Esophagus mucosa (tissue), 1 donor: Measurements from ENCODE around the gene PCDH9. TPM values are rescaled to one million over a fixed set of nuclear protein-coding genes. Genes with fewer than 3 reads are reported as not detected.
"Not testable (repeated sequence)": the region's sequence is repeated elsewhere in the genome, so short reads cannot be mapped to it uniquely, and the experiment has no call there.

Experiments
- ATAC-seq: fragments of 200-7000 bp; cut with Tn5 transposase; one replicate; pipeline ENCODE4 v1.9.1; 2020
- total RNA-seq: library from RNA; stranded (reverse); gene quantifications from one replicate; pipeline ENCODE4 v1.2.4, GENCODE V29; 2023
- donor health status: DM: yes; HTN: yes; CAD: no.

Gene PCDH9
- total RNA-seq, 1 donor from 2014 or later, result 0.08 TPM

GRCh38 chr13:66821551-66821950 is 408.6 kb downstream of the PCDH9 start:
- no peak for ATAC-seq

DNA sequence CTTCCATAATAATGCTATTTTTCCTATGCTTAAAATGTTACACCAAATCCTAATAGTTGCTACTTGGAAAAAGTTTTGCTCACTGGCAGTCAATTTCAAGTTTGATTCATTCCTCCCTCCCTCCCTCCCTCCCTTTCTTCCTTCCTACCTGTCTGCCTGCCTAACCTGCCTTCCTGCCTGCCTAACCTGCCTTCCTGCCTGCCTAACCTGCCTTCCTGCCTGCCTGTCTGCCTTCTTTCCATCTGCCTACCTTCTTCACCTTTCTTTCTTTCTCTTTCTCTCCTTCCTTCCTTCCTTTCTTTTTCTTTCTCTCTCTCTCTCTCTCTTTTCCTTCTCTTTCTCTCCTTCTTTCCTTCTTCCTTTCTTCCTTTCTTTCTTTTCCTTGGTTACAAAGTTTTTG is 418.7 kb downstream of the PCDH9 start:
- no peak for ATAC-seq

- ATAC-seq, result no peak
Observed at GRCh38 chr13:66809485-66809884, 420.7 kb downstream of the PCDH9 start.

GRCh38 chr13:66807251-66807650 is 422.9 kb downstream of the PCDH9 start:
- no peak for ATAC-seq

DNA sequence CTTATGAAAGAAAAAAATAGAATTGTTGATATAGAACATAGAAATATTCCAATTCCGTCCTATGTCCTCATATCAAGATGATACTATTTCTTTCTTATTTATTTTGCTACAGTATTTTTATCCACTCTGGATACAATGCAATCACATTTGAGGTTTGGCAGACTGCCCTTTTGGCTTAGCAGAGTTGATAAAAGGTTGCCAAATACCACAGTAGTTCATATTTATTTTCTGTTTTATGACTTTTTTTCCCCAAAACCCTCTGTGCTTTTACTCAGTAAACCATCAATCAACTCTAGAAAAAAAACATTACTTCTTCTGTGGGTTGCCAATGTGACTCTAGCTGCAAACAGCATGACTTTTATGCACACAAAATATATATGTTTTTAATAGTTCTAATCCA is 424.5 kb downstream of the PCDH9 start:
- no peak for ATAC-seq

DNA sequence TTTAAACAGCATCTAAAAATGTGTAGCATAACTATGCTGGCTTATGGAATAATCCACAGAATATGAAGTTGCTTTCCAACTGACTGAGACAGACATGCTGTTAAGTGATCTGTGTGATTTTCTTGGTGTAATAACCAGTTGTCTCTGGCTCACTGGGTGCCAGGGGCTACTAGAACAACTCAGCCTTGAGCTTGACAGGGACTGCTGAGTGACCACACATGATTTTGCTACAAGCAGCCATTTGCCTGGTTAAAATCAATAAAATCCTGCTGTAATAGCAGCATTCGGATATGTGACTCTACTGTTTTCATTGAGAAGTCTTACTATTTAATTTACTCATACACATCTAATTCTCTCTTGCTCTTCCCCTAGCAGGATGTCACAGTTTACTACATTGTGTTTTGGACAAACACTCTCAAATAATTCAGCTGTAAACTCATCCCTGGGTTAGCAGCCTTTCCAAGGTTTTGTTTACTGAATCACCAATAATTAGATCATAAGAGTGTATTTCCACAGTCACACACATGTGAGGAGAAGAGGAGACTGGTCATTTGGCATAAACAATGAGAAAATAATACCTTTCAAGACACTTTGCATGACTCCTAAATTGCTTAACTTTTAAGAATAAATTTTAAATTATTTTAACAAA is 426.2 kb downstream of the PCDH9 start:
- no peak for ATAC-seq

- ATAC-seq, result no peak
Observed at GRCh38 chr13:66803013-66803807, 426.9 kb downstream of the PCDH9 start.

- no peak for ATAC-seq
Observed at GRCh38 chr13:66795636-66796035, 434.5 kb downstream of the PCDH9 start.

DNA sequence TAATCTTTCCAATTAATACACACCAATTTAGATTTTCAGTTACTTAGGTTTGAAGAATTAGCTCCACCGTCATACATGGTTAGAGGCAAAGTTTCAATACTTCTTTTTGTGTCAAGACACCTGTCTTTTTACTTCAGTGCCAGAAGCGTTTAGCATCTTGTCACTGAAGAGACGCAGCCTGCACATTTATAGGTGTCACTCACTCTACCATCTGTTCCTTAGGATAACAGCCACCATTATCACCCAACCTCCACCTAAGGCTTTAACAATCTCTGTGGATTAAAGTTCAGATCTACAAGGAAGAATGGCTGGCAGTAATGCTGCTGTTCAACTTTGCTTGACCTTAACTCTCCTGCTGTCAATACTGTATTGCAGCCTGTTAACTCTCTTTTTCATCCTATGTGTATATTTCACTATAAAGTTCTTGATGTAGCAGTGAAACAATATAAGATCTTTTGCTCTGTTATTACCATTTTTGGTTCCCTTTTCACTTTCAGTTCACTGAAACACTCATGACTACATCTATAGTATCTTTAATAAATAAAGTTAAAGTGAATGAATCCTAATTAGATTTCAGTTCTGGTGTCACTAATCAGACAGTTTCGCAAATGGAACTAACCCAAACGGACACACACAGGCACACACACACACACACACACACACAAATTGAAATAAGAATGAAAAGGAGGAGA is 435.6 kb downstream of the PCDH9 start:
- ATAC-seq, result no peak

DNA sequence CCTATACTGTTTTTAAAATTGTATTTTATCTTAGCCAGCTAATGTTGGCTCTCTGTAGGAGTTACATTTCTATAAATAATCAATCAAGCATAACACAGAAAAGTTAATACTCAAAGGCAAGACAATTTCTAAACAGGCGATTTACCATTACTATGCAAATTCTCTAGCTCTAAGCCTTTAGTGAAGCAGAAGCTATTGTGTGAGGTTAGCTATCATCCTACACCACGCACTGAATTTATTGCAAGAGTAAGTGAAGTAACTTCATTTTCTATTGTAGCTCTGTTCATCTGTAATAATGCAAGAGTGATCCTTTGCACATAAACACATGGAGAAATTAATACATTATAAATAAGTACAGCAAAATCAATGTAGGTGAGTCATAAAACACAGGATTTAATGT is 439.3 kb downstream of the PCDH9 start:
- ATAC-seq, result no peak

DNA sequence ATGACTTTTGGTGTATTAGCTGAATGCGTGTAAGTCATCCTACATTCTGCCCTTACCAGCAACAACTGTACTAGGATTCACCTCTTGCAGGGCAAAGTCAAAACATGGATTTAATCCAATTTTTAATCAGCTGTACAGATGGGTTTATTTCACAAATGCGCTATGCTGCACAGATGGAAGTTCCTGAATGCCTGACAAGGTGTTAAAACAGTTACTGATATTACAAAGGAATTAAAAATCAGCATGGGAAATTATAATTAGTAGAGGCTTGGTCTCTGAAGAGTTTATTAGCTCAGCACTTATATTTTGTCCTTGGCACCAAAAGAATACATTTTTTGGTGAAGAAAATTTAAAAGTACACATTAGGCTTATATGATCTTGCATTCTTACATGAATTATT is 448.9 kb downstream of the PCDH9 start:
- ATAC-seq, result no peak

GRCh38 chr13:66780814-66781213 is 449.3 kb downstream of the PCDH9 start:
- no peak for ATAC-seq

DNA sequence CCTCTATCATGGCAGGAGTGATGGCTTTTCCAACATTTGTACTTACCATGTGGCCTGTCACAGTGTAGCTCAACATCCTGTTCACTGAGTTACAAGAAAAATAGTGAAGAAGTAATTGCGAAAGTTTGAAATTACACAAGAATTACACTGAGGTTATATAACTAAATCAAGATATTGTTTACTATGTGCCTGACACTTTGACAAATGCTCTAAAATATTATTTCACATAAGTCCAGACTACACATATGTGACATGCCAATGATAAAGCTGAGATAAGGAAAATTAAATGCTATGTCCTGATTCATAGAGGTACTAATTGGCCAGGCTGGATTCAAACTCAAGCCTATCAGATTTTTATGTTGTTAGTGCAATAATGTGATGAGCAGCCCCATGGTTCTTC is 451.7 kb downstream of the PCDH9 start:
- ATAC-seq, result no peak

DNA sequence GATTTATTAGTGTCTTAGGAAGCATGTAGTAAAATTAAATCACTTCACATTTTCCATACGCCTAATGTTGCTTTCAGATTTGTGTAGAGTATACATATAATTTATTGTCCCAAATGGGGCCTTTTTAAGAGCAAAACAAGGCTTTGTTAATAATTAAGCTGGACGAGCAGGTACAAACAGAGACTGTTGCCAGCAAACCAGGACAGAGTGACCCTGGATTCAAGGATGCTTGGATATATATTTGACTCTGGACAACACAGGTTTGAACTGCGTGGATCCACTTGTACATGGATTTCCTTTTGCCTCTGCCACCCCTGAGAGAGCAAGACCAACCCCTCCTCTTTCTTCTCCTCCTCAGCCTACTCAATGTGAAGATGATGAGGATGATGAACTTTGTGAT is 454.9 kb downstream of the PCDH9 start:
- ATAC-seq, result no peak

- ATAC-seq, result no peak
Observed at GRCh38 chr13:66774046-66774445, 456.1 kb downstream of the PCDH9 start.

DNA sequence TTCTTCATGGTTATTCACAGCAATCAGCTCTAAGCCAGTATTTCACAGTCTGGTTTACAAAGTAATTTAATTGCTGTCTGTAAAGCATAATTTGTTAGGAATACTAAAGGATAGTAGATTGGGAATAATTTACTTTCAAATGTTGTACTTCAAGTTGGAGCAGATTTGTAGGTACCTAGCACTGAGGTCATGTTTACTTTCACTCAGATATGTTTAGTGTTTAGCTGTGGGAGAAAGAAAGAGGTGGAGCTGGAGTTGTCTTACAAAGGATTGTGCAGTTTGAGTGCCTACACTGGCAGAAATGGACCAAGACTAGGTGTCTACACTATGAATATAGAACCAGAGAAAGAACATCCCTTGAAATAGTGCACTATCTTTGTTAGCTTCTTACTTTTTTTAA is 464.6 kb downstream of the PCDH9 start:
- ATAC-seq, result no peak

- not testable (repeated sequence) for ATAC-seq
Observed at GRCh38 chr13:66760678-66761077, 469.5 kb downstream of the PCDH9 start.

DNA sequence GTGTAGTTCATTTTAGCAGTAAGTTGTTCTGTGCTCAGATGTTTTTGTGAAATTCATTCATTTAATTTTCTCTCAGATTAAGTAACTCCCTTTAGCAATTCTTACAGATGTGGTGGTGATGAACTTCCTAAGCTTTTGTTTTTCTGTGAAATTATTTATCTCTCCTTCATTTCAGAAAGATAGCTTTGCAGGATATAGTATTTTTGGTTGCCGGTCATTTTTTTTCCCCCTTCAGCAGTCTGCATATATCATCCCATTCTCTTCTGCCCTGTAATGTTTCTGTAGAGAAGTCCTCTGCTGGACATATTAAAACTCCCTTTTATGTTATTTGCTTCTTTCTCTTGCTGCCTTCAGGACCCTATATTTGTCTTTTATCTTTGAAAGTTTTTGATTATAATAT is 470.2 kb downstream of the PCDH9 start:
- ATAC-seq, result no peak

DNA sequence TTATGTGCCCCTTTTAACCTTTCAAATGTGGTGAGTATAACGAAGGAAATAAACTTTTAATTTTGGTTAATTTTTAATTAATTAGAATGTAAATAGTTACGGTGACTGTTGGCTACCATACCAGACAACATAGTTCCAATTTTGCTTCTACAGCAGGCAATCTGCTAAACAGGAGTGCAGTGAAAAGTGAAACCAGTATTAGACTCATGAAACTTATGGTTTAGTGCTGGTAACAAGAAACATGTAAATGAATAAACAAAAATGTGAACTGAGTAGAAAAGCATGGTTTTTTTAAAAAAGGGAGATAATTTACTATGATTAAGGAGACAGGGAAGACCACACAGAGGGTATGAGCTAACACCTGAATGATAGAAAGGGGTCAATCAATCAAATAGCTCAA is 478.4 kb downstream of the PCDH9 start:
- no peak for ATAC-seq

DNA sequence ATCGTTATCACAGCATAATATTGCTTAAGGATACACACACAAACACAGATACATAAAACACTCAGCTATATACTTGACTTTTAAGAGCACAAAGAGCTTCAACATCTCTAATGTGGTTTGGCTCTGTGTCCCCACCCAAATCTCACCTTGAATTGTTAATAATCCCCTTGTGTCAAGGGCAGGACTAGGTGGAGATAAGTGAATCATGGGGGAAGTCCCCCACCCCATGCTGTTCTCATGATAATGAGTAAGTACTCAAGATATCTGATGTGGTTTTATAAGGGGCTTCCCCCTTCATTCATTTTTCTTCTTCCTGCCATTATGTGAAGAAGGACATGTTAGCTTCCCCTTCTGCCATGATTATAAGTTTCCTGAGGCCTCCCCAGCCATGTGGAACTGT is 481.4 kb downstream of the PCDH9 start:
- ATAC-seq, result no peak

- ATAC-seq, result no peak
Observed at GRCh38 chr13:66745307-66745706, 484.8 kb downstream of the PCDH9 start.

GRCh38 chr13:66723576-66723975 is 506.6 kb downstream of the PCDH9 start:
- ATAC-seq, result no peak

GRCh38 chr13:66716538-66716937 is 513.6 kb downstream of the PCDH9 start:
- no peak for ATAC-seq

DNA sequence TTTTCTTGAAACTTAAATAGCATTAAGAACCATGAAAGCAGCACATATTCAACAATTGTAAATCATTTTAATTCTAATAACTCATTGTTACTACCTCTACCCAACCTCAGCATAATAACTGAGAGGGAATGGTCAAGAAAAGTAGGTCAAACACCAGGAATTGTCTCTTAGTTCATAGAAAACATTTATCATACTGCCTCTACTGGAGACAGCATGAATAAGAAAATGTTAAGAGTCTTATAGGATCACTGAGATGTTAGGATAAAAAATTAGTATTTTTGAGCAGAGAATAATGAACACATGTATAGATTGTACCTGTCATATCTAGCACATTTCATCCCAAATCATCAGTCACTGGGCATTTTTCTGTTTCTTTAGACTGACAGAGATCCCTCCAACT is 515.3 kb downstream of the PCDH9 start:
- ATAC-seq, result no peak
